Measurements from ENCODE around the gene LRRC45.

The LRRC45 gene

DNA sequence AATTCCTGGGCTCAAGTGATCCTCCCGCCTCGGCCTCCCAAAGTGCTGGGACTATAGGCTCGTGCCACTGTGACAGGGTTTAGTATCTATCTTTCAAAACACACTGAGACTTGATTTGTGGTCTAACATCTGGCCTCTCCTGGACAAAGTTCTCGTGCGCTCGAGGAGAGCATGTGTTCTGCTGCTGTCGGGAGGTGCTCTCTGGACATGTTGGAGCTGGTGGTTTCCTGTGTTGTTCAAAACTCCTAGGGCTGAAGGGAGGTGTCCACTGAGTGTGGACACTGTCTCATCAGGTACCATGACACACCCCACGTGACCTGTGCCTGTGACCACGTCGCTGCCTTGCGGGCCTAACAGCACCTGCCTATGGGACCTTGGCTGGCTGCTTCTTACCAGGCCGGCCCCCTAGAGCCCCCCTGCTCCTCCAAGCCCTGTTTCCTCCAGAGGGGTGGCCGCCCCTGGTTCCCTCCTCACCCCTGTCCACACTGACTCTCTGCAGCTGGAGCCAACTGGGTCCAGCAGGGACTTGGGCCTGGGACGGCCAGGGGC, 22.9 kb downstream of the LRRC45 start:
- Histone ChIP-seq H3K9ac (ENCODE audit: low read depth, low read length) (no peak overlapping the region), H3K4me1 (ENCODE audit: insufficient read depth, low read length) (no peaks in the 10 kb centered on the region)

DNA sequence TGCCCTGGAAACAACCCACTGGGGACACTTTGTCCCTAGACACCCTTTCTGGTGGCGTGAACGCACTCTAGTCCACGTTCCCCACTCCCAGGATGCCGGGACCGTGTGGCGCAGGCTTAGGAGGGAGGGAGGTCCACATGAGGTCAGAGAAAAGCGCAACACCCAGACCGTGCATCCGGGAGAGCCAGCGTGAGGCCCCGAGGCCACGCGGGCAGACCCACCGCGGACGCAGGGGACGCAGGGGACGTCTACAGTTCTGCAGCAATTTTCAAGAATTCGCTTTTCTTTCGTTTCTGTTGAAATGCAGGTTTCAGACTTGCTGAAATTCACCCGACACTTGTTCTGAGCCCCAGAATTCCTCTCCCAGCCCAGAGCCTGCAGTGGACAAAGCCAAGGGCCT, 23.8 kb downstream of the LRRC45 start:
- Histone ChIP-seq H3K27me3 (ENCODE audit: insufficient read depth, low read length) (no peaks in the 10 kb centered on the region), H3K4me1 (ENCODE audit: insufficient read depth, low read length) (no peaks in the 10 kb centered on the region), H3K4me3 (ENCODE audit: low read length) (no peak overlapping the region), H3K27ac (ENCODE audit: low read length) (no peak overlapping the region), H3K9me3 (ENCODE audit: insufficient read depth, low read depth, low read length) (no peaks in the 10 kb centered on the region), H3K36me3 (ENCODE audit: insufficient read depth, low read depth, low read length) (peaks cover 8% of the 10 kb centered on the region; the same call in 1 of the 2 replicates), H3K9ac (ENCODE audit: low read depth, low read length) (no peak overlapping the region)

More for the DNA sequence above, 22.9 kb downstream of the LRRC45 start:
- no peak overlapping the region for H3K27ac ChIP-seq (ENCODE audit: low read length)
- H3K27me3 ChIP-seq (ENCODE audit: insufficient read depth, low read length), result no peaks in the 10 kb centered on the region
- no peak overlapping the region for H3K4me3 ChIP-seq (ENCODE audit: low read length)
- no peaks in the 10 kb centered on the region for H3K9me3 ChIP-seq (ENCODE audit: insufficient read depth, low read depth, low read length)
- peaks cover 8% of the 10 kb centered on the region; the same call in 1 of the 2 replicates for H3K36me3 ChIP-seq (ENCODE audit: insufficient read depth, low read depth, low read length)

DNA sequence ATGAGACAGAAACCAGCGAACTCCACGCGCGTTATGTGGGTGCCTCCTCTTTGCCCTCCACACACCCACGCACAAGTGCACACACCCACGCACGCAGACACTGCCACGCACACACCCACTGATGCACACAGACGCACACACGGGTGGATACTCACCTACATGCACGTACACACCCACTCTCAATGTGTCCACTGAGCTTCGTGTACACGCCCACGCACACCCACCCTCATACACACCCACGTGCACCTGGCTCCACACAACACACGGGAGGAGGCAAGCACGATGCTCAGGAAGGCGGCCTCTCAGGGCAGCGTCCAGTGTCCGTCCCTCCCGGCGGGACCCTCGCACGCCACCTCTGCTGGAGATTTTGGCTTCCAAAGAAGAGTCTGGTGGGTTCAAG, 24.3 kb downstream of the LRRC45 start:
- no peaks in the 10 kb centered on the region for H3K27me3 ChIP-seq (ENCODE audit: insufficient read depth, low read length)
- H3K4me3 ChIP-seq (ENCODE audit: low read length), result no peak overlapping the region
- no peak overlapping the region for H3K9ac ChIP-seq (ENCODE audit: low read depth, low read length)
- H3K4me1 ChIP-seq (ENCODE audit: insufficient read depth, low read length), result no peaks in the 10 kb centered on the region
- H3K36me3 ChIP-seq (ENCODE audit: insufficient read depth, low read depth, low read length), result peaks cover 8% of the 10 kb centered on the region; the same call in 1 of the 2 replicates
- H3K9me3 ChIP-seq (ENCODE audit: insufficient read depth, low read depth, low read length), result no peaks in the 10 kb centered on the region
- no peak overlapping the region for H3K27ac ChIP-seq (ENCODE audit: low read length)

DNA sequence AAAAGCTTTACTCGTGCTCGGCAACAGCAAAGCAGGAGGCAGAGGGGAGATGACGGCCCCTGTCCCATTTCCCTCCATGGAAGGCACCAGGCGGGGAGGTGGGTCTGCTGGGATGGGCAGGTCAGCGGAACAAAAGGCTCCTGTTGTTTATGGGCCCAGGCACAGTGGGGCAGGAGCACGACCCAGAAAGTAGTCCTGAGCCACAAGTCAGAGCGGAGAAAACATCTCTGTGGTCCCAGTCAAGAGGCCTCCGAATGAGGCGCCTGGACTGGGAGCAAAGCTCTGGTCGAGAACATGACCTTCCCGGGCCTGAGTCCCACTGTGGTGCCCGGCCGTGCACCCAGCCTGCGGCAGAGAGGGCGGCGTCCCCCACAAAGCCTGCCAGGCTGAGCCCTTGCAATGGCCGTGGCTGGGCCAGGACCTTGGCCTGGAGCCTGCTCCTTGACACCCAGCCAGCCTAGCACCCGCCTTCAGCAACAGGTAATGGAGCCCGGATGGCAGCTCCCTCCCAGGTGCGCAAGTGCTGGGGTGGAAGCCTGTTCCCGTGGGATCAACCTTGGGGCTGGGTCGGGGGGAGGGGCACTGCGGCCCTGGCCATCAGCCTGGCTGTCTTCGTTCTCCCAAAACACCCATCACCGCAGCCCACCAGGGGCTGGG, 24.9 kb downstream of the LRRC45 start:
- Histone ChIP-seq H3K4me3 (ENCODE audit: low read length) (no peak overlapping the region), H3K27ac (ENCODE audit: low read length) (no peak overlapping the region), H3K4me1 (ENCODE audit: insufficient read depth, low read length) (no peaks in the 10 kb centered on the region), H3K9me3 (ENCODE audit: insufficient read depth, low read depth, low read length) (no peaks in the 10 kb centered on the region), H3K27me3 (ENCODE audit: insufficient read depth, low read length) (no peaks in the 10 kb centered on the region), H3K9ac (ENCODE audit: low read depth, low read length) (no peak overlapping the region), H3K36me3 (ENCODE audit: insufficient read depth, low read depth, low read length) (peaks cover 8% of the 10 kb centered on the region; the same call in 1 of the 2 replicates)

DNA sequence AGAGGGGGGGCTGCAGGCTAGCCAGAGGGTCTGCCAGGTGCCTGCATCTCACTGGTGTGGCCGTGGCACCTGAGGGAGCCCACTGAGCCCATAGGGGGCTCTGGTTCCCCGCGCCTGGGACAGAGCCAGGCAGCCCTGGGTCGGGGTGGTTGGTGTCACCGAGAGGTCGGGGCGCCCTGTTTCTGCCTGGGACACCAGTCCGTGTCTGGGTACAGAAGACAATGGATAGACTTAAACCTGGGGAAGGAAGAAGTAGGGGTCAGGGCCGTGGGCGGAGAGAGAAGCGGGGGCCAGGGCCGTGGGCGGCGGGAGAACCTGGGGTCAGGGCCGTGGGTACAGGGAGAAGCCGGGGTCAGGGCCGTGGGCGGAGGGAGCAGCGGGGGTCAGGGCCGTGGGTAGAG, 25.5 kb downstream of the LRRC45 start:
- H3K4me1 ChIP-seq (ENCODE audit: insufficient read depth, low read length), result no peaks in the 10 kb centered on the region
- H3K9ac ChIP-seq (ENCODE audit: low read depth, low read length), result no peak overlapping the region

DNA sequence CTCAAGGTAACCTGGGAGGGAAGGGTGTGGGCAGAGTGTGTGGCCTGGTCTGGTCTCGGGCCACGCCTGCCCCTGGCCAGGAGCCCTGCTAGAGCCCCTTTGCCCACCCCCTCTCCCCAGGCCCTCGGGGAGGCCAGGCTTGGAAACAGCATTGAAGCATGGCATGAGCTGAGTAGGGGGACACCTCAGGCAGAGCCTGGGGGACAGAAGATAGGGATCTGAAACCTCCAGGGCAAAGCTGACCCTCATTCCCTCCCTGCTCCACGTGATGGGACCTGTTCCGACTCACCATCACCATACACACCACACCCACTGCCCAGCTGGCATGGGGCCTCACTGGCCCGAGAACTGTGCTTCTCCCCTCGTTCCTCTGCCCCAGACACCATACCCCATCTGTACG, 26.0 kb downstream of the LRRC45 start:
- no peaks in the 10 kb centered on the region for H3K27me3 ChIP-seq (ENCODE audit: insufficient read depth, low read length)
- H3K4me3 ChIP-seq (ENCODE audit: low read length), result no peak overlapping the region
- no peak overlapping the region for H3K9ac ChIP-seq (ENCODE audit: low read depth, low read length)
- no peaks in the 10 kb centered on the region for H3K4me1 ChIP-seq (ENCODE audit: insufficient read depth, low read length)
- peaks cover 17% of the 10 kb centered on the region for H3K36me3 ChIP-seq (ENCODE audit: insufficient read depth, low read depth, low read length)
- H3K27ac ChIP-seq (ENCODE audit: low read length), result no peak overlapping the region
- no peaks in the 10 kb centered on the region for H3K9me3 ChIP-seq (ENCODE audit: insufficient read depth, low read depth, low read length)

More for the DNA sequence above, 25.5 kb downstream of the LRRC45 start:
- Histone ChIP-seq H3K36me3 (ENCODE audit: insufficient read depth, low read depth, low read length) (peaks cover 12% of the 10 kb centered on the region; the same call in 1 of the 2 replicates), H3K27ac (ENCODE audit: low read length) (no peak overlapping the region), H3K27me3 (ENCODE audit: insufficient read depth, low read length) (no peaks in the 10 kb centered on the region), H3K9me3 (ENCODE audit: insufficient read depth, low read depth, low read length) (no peaks in the 10 kb centered on the region), H3K4me3 (ENCODE audit: low read length) (no peak overlapping the region)

DNA sequence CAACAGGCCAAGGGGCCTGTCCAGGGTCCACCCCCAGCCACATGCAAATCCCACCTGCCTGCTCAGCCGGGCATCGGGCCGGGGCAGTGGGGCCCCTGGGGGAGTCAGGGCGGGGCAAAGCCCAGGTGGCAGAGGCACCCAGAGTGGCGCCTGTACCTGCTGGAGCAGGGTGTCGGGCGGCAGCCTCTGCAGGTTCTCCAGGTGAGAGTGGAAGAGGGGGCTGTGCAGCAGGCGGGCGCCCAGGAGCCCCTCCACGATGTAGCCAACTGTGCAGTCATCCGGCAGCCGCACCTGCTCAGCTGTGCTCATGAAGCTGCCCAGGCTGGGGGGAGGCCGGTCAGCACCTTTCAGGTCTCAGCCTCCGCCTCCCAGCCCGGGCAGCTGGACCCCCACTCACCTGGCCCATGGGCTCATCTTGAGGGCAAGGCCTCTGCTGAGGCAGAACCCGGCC, 26.4 kb downstream of the LRRC45 start:
- H3K9ac ChIP-seq (ENCODE audit: low read depth, low read length), result no peak overlapping the region

DNA sequence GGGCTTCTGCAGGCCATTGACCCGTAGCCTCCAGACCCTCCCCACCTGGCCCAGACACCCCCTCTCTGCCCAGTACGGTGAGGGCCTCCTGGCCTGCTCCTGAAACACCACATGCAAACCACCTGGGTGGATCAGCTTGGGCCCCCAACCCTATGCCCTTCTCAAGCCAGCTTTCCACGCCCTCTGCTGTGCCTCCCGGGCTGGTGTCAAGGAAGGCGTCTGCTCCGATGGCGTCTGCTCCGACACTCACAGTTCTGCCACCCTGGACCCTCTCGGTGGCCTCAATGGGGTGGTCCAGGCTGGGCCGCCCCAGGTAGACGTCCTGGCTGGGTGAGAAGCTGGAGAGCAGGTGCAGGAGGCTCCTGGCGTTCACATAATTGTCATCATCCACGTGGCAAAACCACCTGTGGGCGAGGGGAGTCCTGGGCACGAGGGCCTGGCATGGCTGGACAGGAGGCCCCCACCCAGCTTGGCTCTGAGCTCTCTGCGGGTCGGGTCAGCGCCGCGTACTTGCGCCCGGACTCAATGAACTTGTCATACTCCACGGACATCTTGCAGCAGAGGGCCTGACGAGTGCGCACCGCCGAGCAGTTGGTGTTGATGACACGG, 27.2 kb downstream of the LRRC45 start:
- Histone ChIP-seq H3K9ac (ENCODE audit: low read depth, low read length) (peak overlapping the region; percentile 37; the same call in 1 of the 2 replicates), H3K4me3 (ENCODE audit: low read length) (peak overlapping the region; percentile 61), H3K9me3 (ENCODE audit: insufficient read depth, low read depth, low read length) (no peaks in the 10 kb centered on the region), H3K4me1 (ENCODE audit: insufficient read depth, low read length) (no peaks in the 10 kb centered on the region), H3K27ac (ENCODE audit: low read length) (no peak overlapping the region), H3K27me3 (ENCODE audit: insufficient read depth, low read length) (no peaks in the 10 kb centered on the region), H3K36me3 (ENCODE audit: insufficient read depth, low read depth, low read length) (peaks cover 28% of the 10 kb centered on the region)

More for the DNA sequence above, 26.4 kb downstream of the LRRC45 start:
- Histone ChIP-seq H3K27ac (ENCODE audit: low read length) (no peak overlapping the region), H3K36me3 (ENCODE audit: insufficient read depth, low read depth, low read length) (peaks cover 21% of the 10 kb centered on the region), H3K4me3 (ENCODE audit: low read length) (no peak overlapping the region), H3K9me3 (ENCODE audit: insufficient read depth, low read depth, low read length) (no peaks in the 10 kb centered on the region), H3K4me1 (ENCODE audit: insufficient read depth, low read length) (no peaks in the 10 kb centered on the region), H3K27me3 (ENCODE audit: insufficient read depth, low read length) (no peaks in the 10 kb centered on the region)

DNA sequence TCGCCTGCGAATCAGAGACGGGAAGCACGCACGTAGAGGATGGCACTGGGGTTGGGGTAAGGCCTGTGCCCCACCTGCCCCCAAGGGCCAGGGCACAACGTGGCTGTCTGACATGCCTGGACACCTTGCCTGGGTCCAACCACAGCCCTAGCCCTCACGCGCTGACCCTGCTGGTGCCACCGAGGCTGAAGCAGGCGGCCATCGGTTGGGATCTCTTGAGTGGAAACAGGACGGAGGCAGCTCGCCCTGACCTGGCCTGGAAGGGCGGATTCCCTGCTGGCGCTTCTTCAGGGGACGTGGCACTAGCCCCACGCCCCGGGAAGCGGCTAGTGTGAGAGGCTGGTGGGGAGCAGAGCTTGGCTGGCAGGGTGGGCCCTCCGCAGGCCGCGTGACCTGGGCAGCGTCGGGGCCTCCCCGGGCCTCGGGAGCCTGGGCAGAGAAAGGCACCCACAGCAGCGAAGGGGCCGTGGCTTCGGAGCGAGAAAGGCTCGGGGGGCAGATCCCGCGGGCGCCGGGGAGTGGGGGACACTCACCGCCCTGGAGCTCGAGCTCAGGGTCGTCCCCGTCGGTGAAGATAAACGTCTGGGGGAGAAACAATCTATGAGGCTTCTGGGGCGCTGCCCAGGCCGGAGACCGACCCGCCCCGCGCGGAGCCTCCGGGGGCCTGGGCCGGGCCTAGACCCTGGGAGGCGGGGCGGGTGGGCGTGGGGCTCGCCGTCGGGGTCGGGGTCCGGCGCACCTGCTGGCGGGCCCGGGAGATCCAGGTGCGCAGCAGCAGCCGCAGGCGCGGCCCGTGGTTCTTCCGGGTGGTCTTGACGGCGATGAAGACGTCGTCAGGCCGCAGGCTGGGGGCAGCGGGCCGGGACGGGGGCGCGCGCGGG, 27.9 kb downstream of the LRRC45 start:
- H3K4me1 ChIP-seq (ENCODE audit: insufficient read depth, low read length), result no peaks in the 10 kb centered on the region
- H3K36me3 ChIP-seq (ENCODE audit: insufficient read depth, low read depth, low read length), result peaks cover 33% of the 10 kb centered on the region
- H3K9me3 ChIP-seq (ENCODE audit: insufficient read depth, low read depth, low read length), result no peaks in the 10 kb centered on the region
- peak overlapping the region; percentile 37 for H3K9ac ChIP-seq (ENCODE audit: low read depth, low read length)
- peak overlapping the region; percentile 61 for H3K4me3 ChIP-seq (ENCODE audit: low read length)
- no peaks in the 10 kb centered on the region for H3K27me3 ChIP-seq (ENCODE audit: insufficient read depth, low read length)
- no peak overlapping the region for H3K27ac ChIP-seq (ENCODE audit: low read length)

DNA sequence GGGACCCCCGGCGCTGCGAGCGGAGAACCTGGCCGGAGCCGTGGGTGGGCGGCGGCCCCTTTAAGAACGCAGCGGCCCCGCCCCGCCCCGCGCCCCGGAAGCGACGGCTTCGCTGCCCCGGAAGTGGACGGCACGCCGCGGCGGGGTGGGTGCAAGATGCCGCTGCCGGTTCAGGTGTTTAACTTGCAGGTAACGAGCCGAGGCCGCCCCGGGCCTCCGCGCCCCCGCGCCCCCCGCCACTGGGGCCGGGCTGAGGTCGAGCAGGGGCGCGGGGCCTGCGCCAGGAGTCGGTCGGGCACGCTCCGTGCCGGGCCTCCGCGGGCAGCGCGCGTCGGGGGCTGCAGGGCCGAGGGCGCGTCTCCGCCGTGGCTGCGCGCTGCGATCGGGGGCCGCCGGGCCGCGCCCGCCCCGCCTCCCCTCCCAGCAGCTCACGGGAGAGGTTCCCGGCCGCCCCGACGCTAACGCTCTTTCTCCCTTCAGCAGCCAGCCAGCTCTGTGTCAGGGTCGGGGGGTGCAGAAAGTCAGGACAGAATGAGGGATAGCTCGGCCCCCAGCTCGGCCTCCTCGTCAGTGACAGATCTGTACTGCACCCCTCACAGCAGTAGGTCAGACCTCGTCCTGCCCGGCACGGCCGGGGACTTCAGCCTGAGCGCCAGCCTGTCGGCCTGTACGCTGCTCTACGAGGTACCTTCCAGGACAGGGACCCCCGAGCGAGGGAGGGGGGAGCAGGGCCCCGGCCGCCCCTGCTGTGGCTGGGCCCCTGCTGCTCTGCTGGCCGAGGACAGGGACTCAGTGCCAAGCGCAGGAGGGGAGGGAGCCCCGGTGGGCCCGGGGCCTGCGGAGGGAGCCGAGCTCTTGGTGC, 28.9 kb downstream of the LRRC45 start, which contains the start of the genes GPS1 and RFNG:
GPS1 (plus strand) TSS at position 123 of the 862 bp plus-strand sequence; CDS start at position 157, 34 bp downstream.
RFNG (minus strand) TSS at position 36 of the 862 bp plus-strand sequence. CDS start 45 bp downstream, outside the sequence.
- peaks cover 43% of the 10 kb centered on the region for H3K36me3 ChIP-seq (ENCODE audit: insufficient read depth, low read depth, low read length)
- no peaks in the 10 kb centered on the region for H3K9me3 ChIP-seq (ENCODE audit: insufficient read depth, low read depth, low read length)
- peak within 1 kb of the TSS; percentile 76 for H3K9ac ChIP-seq (ENCODE audit: low read depth, low read length)
- H3K27ac ChIP-seq (ENCODE audit: low read length), result no peak within 1 kb of the TSS
- H3K27me3 ChIP-seq (ENCODE audit: insufficient read depth, low read length), result no peaks in the 10 kb centered on the region
- peak within 1 kb of the TSS; percentile 84 for H3K4me3 ChIP-seq (ENCODE audit: low read length)
- no peaks in the 10 kb centered on the region for H3K4me1 ChIP-seq (ENCODE audit: insufficient read depth, low read length)
